ENCODE results near the gene SIL1. TPM values are rescaled to one million over a fixed set of nuclear protein-coding genes. Genes with fewer than 3 reads are reported as not detected.

SIL1 gene
- total RNA-seq, 1 experiment from 2014 or later = 22.0 TPM

DNA sequence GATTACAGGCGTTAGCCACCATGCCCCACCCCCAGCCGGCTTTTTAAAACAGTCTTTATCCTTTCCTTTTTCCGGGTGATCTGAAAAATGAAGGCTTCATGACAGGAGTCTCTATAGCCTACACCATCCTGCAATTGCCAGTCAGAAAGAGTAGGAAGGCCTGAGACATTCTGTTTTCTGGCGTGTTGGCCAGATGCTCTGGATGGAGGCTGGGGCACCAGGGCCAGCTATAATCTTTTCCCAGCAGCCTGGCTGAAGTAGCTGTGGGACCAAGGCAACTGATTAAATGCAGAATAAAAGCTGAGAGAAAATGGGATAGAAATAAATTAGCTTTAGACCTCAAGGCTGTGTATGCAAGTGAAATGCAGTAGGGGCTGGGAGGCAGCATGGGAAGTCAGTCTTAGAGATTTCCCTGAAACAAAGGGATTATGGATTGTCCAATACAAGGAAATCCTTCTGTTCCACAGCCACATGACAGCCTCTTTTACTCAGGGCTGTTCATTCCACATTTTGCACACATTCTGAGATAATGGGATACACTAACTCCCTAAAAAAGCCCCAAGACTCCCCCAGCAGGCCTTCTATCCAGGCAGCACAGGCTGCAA lies 207.1 kb downstream of the SIL1 start:
- Histone ChIP-seq H3K9me3 (ENCODE audit: low read depth, low read length, poor library complexity, severe bottlenecking) (no peaks in the 10 kb centered on the region), H3K4me1 (ENCODE audit: insufficient read depth, low read length, poor library complexity, severe bottlenecking) (no peaks in the 10 kb centered on the region), H3K27ac (ENCODE audit: low read depth, low read length, poor library complexity, severe bottlenecking) (no peak overlapping the region), H3K36me3 (ENCODE audit: insufficient read depth, low read length, poor library complexity, severe bottlenecking) (no peaks in the 10 kb centered on the region), H3K4me3 (ENCODE audit: low read depth, low read length, poor library complexity, severe bottlenecking) (no peak overlapping the region), H3K27me3 (replicated peaks; ENCODE audit: insufficient read depth, low read depth, low read length, poor library complexity) (no peaks in the 10 kb centered on the region)
- no TSS peak for BruUV-seq (replicated peaks)
- intact Hi-C loops (cut with micrococcal nuclease; ENCODE audit: unreplicated experiment) = no loop called here
- POLR2A ChIA-PET (ENCODE audit: low non-redundant PET) = no interaction called here
- TF ChIP-seq EZH2 (IDR thresholded peaks at IDR 0.05; ENCODE audit: borderline replicate concordance, low read depth, low read length, poor library complexity, severe bottlenecking) = no peak
- TF ChIP-seq, protein P1, sequence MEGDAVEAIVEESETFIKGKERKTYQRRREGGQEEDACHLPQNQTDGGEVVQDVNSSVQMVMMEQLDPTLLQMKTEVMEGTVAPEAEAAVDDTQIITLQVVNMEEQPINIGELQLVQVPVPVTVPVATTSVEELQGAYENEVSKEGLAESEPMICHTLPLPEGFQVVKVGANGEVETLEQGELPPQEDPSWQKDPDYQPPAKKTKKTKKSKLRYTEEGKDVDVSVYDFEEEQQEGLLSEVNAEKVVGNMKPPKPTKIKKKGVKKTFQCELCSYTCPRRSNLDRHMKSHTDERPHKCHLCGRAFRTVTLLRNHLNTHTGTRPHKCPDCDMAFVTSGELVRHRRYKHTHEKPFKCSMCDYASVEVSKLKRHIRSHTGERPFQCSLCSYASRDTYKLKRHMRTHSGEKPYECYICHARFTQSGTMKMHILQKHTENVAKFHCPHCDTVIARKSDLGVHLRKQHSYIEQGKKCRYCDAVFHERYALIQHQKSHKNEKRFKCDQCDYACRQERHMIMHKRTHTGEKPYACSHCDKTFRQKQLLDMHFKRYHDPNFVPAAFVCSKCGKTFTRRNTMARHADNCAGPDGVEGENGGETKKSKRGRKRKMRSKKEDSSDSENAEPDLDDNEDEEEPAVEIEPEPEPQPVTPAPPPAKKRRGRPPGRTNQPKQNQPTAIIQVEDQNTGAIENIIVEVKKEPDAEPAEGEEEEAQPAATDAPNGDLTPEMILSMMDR (conservative IDR thresholded peaks at IDR 0.05; ENCODE audit: low read depth, low read length) = no peak
- CTCF ChIA-PET = no interaction called here
- no peak for DNase-seq (ENCODE audit: low spot score)

DNA sequence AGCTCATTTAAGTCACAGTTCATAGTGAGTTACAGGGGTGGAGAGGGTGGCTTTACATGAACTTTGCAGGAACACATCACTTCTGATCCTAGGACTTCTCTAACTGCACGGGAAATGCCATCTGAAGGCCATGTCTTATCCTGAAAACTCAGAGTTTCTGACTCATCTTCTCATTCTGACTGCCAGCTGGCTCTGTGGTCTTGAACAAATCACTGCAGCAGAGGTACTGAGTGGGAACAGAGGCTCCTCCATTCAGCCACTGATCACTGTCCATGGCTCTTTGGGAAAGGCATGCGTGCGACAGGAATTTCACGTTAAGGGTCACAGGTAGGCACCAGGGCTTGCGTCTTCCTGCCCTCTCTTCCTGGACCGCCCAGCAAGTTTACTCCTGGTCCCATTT lies 208.4 kb downstream of the SIL1 start:
- ChIA-PET POLR2A (ENCODE audit: low non-redundant PET) (no interaction called here), CTCF (no interaction called here)
- no peak for TF ChIP-seq EZH2 (IDR thresholded peaks at IDR 0.05; ENCODE audit: borderline replicate concordance, low read depth, low read length, poor library complexity, severe bottlenecking)
- TF ChIP-seq, protein P1 (conservative IDR thresholded peaks at IDR 0.05; ENCODE audit: low read depth, low read length) = no peak
- no peaks in the 10 kb centered on the region for H3K4me1 ChIP-seq (ENCODE audit: insufficient read depth, low read length, poor library complexity, severe bottlenecking)
- H3K9me3 ChIP-seq (ENCODE audit: low read depth, low read length, poor library complexity, severe bottlenecking) = no peaks in the 10 kb centered on the region
- H3K27ac ChIP-seq (ENCODE audit: low read depth, low read length, poor library complexity, severe bottlenecking) = no peak overlapping the region
- BruUV-seq (replicated peaks) = no TSS peak
- no peaks in the 10 kb centered on the region for H3K36me3 ChIP-seq (ENCODE audit: insufficient read depth, low read length, poor library complexity, severe bottlenecking)
- H3K4me3 ChIP-seq (ENCODE audit: low read depth, low read length, poor library complexity, severe bottlenecking) = no peak overlapping the region
- intact Hi-C loops (cut with micrococcal nuclease; ENCODE audit: unreplicated experiment) = no loop called here
- no peaks in the 10 kb centered on the region for H3K27me3 ChIP-seq (replicated peaks; ENCODE audit: insufficient read depth, low read depth, low read length, poor library complexity)
- DNase-seq (ENCODE audit: low spot score) = no peak

DNA sequence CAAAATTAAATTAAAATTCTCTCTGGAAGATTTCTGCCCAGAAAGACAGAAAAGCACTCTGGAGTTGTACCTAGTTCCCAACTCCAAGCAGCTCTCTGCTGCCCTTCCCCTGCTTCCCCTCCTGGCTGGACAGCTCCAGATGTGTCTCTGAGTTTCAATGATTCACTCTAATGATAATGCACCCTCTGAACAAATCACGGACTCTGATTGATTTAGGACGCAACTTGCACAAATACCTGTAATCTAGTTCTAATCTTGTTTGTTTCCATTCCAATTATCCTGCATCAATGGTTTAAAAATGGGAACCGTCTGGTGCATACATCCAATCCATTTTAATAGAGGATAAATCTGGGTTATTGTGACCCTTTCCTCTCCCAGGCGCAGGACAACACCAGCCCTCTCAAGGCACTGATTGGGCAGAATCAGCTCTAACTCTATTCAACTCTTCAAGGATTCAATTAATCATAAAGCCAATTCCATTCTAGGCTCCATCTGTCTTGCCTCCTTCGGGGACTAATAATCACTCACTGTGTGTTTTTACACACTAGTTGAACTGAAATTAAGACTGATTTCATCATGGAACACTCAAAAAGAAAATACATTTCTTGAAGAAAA lies 211.9 kb downstream of the SIL1 start:
- no peak for TF ChIP-seq EZH2 (IDR thresholded peaks at IDR 0.05; ENCODE audit: borderline replicate concordance, low read depth, low read length, poor library complexity, severe bottlenecking)
- TF ChIP-seq, protein P1 (conservative IDR thresholded peaks at IDR 0.05; ENCODE audit: low read depth, low read length) = no peak
- Histone ChIP-seq H3K36me3 (ENCODE audit: insufficient read depth, low read length, poor library complexity, severe bottlenecking) (no peaks in the 10 kb centered on the region), H3K4me3 (ENCODE audit: low read depth, low read length, poor library complexity, severe bottlenecking) (no peak overlapping the region), H3K27ac (ENCODE audit: low read depth, low read length, poor library complexity, severe bottlenecking) (no peak overlapping the region), H3K27me3 (replicated peaks; ENCODE audit: insufficient read depth, low read depth, low read length, poor library complexity) (no peaks in the 10 kb centered on the region), H3K9me3 (ENCODE audit: low read depth, low read length, poor library complexity, severe bottlenecking) (no peaks in the 10 kb centered on the region), H3K4me1 (ENCODE audit: insufficient read depth, low read length, poor library complexity, severe bottlenecking) (no peaks in the 10 kb centered on the region)
- BruUV-seq (replicated peaks) = no TSS peak
- ChIA-PET CTCF (no interaction called here), POLR2A (ENCODE audit: low non-redundant PET) (no interaction called here)
- intact Hi-C loops (cut with micrococcal nuclease; ENCODE audit: unreplicated experiment) = no loop called here
- no peak for DNase-seq (ENCODE audit: low spot score)
